WTC11 (cell line): ENCODE results near the gene KCNJ6. TPM values are rescaled to one million over a fixed set of nuclear protein-coding genes. Genes with fewer than 3 reads are reported as not detected.
A peak's percentile ranks its signal among the peaks of the same experiment; 100 is the strongest.

Experiments used
- ATF1 ChIP-seq: sonication (generic); formaldehyde crosslinking; IDR thresholded peaks from 2 replicates; pipeline ENCODE4 v1.8.1; 2023; ENCODE audit warnings: mild to moderate bottlenecking, moderate library complexity, missing genetic modification reagents
- CREB1 ChIP-seq: sonication (generic); formaldehyde crosslinking; IDR thresholded peaks from 2 replicates; pipeline ENCODE4 v1.8.0; 2023; ENCODE audit warnings: mild to moderate bottlenecking, missing genetic modification reagents
- CREM ChIP-seq: sonication (generic); formaldehyde crosslinking; IDR thresholded peaks from 2 replicates; pipeline ENCODE4 v1.8.1; 2022; ENCODE audit warnings: mild to moderate bottlenecking, missing genetic modification reagents, moderate library complexity
- ETV6 ChIP-seq: sonication (generic); formaldehyde crosslinking; IDR thresholded peaks from 2 replicates; pipeline ENCODE4 v1.8.1; 2022; ENCODE audit warnings: mild to moderate bottlenecking, missing genetic modification reagents
- FOXP1 ChIP-seq: sonication (generic); formaldehyde crosslinking; IDR thresholded peaks from 2 replicates; pipeline ENCODE4 v1.8.0; 2022; ENCODE audit warnings: missing genetic modification reagents, mild to moderate bottlenecking, moderate library complexity, borderline replicate concordance
- GABPB1 ChIP-seq: sonication (generic); formaldehyde crosslinking; IDR thresholded peaks from 2 replicates; pipeline ENCODE4 v1.8.1; 2023; ENCODE audit warnings: mild to moderate bottlenecking, missing genetic modification reagents
- GRHL2 ChIP-seq: fragments of 250-450 bp; sonication (Bioruptor Pico); IDR thresholded peaks from 2 replicates; pipeline ENCODE4 v1.8.0; 2022; ENCODE audit warnings: mild to moderate bottlenecking, moderate library complexity; ENCODE audit not compliant: insufficient replicate concordance, severe bottlenecking
- HMGA2 ChIP-seq: fragments of 250-450 bp; sonication (Bioruptor Pico); IDR thresholded peaks from 2 replicates; pipeline ENCODE4 v1.4.0; 2021; ENCODE audit warnings: mild to moderate bottlenecking, moderate library complexity
- IRF2 ChIP-seq: sonication (generic); formaldehyde crosslinking; IDR thresholded peaks from 2 replicates; pipeline ENCODE4 v1.8.0; 2022; ENCODE audit warnings: low read depth, missing genetic modification reagents, borderline replicate concordance
- KAT7 ChIP-seq: sonication (generic); formaldehyde crosslinking; IDR thresholded peaks from 2 replicates; pipeline ENCODE4 v1.8.1; 2023; ENCODE audit warnings: missing genetic modification reagents, mild to moderate bottlenecking, borderline replicate concordance
- MYBL2 ChIP-seq: sonication (generic); formaldehyde crosslinking; IDR thresholded peaks from 2 replicates; pipeline ENCODE4 v1.8.1; 2023; ENCODE audit warnings: mild to moderate bottlenecking, moderate library complexity, missing genetic modification reagents
- NFE2L1 ChIP-seq: sonication (generic); formaldehyde crosslinking; IDR thresholded peaks from 2 replicates; pipeline ENCODE4 v1.8.1; 2023; ENCODE audit warnings: missing genetic modification reagents
- NFYB ChIP-seq: sonication (generic); formaldehyde crosslinking; conservative IDR thresholded peaks from 2 replicates; pipeline ENCODE4 v1.8.0; 2022; ENCODE audit warnings: low read depth, missing genetic modification reagents
- RELA ChIP-seq: sonication (generic); formaldehyde crosslinking; IDR thresholded peaks from 2 replicates; pipeline ENCODE4 v1.8.1; 2022; ENCODE audit warnings: missing genetic modification reagents, mild to moderate bottlenecking, borderline replicate concordance
- RORB ChIP-seq: fragments of 250-450 bp; sonication (Bioruptor Pico); IDR thresholded peaks from 2 replicates; pipeline ENCODE4 v1.9.0; 2021; ENCODE audit warnings: mild to moderate bottlenecking
- TCF7 ChIP-seq: sonication (generic); formaldehyde crosslinking; IDR thresholded peaks from 2 replicates; pipeline ENCODE4 v1.8.0; 2022; ENCODE audit warnings: mild to moderate bottlenecking, low read depth, missing genetic modification reagents, moderate library complexity
- TEAD4 ChIP-seq: sonication (generic); formaldehyde crosslinking; IDR thresholded peaks from 2 replicates; pipeline ENCODE4 v1.8.0; 2022; ENCODE audit warnings: mild to moderate bottlenecking, missing genetic modification reagents
- ZBTB21 ChIP-seq: sonication (generic); formaldehyde crosslinking; IDR thresholded peaks from 2 replicates; pipeline ENCODE4 v1.8.1; 2023; ENCODE audit warnings: mild to moderate bottlenecking, missing genetic modification reagents, borderline replicate concordance
- ZNF219 ChIP-seq: sonication (generic); formaldehyde crosslinking; IDR thresholded peaks from 2 replicates; pipeline ENCODE4 v1.8.0; 2023; ENCODE audit warnings: missing genetic modification reagents, mild to moderate bottlenecking, borderline replicate concordance
- total RNA-seq: library from RNA; stranded (reverse); gene quantifications from 3 replicates; pipeline ENCODE4 v1.2.3, GENCODE V29; 2021
- TF ChIP-seq, protein P1 (sequence below): sonication (generic); formaldehyde crosslinking; IDR thresholded peaks from 2 replicates; pipeline ENCODE4 v1.8.1; 2022; ENCODE audit warnings: mild to moderate bottlenecking, moderate library complexity, missing genetic modification reagents
- TF ChIP-seq, protein P2 (sequence below): sonication (generic); formaldehyde crosslinking; IDR thresholded peaks from 2 replicates; pipeline ENCODE4 v1.8.0; 2023; ENCODE audit warnings: mild to moderate bottlenecking, missing genetic modification reagents
- TF ChIP-seq, protein P3 (sequence below): sonication (generic); formaldehyde crosslinking; IDR thresholded peaks from 2 replicates; pipeline ENCODE4 v1.8.0; 2022; ENCODE audit warnings: mild to moderate bottlenecking, missing genetic modification reagents
- TF ChIP-seq, protein P4 (sequence below): sonication (generic); formaldehyde crosslinking; IDR thresholded peaks from 2 replicates; pipeline ENCODE4 v1.8.0; 2023; ENCODE audit warnings: missing genetic modification reagents, mild to moderate bottlenecking, borderline replicate concordance
- TF ChIP-seq, protein P5 (sequence below): fragments of 250-450 bp; sonication (Bioruptor Pico); IDR thresholded peaks from 2 replicates; pipeline ENCODE4 v1.9.0; 2021; ENCODE audit warnings: mild to moderate bottlenecking
- TF ChIP-seq, protein P6 (sequence below): fragments of 250-450 bp; sonication (Bioruptor Pico); IDR thresholded peaks from 2 replicates; pipeline ENCODE4 v1.9.0; 2021; ENCODE audit warnings: mild to moderate bottlenecking
- TF ChIP-seq, protein P7 (sequence below): fragments of 250-450 bp; sonication (Bioruptor Pico); IDR thresholded peaks from 2 replicates; pipeline ENCODE4 v1.9.0; 2021; ENCODE audit warnings: moderate library complexity, mild to moderate bottlenecking, inconsistent platforms, borderline replicate concordance

Gene KCNJ6
- total RNA-seq, 1 experiment from 2014 or later, result 0.35 TPM

DNA sequence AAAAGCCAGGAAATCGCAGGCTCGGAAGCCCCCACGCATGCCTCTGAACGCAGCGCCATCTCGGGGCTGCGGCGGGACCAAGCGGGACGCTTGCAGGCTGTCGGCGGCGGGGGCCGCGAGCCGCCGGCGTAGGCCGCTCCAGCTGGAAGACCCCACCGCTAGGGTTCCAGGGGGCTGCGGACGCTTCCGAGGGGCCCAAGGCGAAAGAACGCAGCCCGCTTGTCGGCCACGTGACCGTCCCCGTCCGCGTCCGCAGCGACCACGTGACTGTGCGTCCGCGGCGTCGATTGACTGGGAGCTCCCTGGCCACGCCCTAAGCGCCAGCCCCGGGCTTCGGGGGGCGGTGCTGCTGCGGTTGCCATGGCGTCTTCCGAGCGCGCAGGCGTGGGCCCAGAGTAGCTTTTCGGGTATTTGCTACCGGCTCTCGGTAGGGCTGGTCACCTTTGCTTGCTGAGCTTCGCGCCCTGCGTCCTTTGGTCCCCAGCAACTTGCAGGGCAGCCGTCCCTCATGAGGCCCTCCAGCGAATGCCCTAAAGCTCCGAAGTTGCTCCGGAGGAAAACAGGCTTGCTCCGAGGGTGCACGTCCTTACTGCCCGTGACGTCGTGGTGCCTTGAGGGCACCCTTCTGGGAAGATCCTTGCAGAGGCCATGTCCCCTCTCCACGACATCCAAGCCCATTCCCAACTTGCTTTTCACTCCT, 352.5 kb downstream of the KCNJ6 start (continued):
- TF ChIP-seq ZNF219 (peak; percentile 28; the same call in 1 of the 2 replicates), RELA (CRISPR knock-in tag) (peak; percentile 71), TEAD4 (0 out of 2 replicates have a peak, but pooled peaks have one; percentile 61), ATF1 (CRISPR knock-in tag) (no peak), CREB1 (CRISPR knock-in tag) (peak; percentile 58; the same call in 1 of the 2 replicates), RORB (no peak), IRF2 (no peak), HMGA2 (no peak), MYBL2 (CRISPR knock-in tag) (peak; percentile 79; the same call in 1 of the 2 replicates), CREM (CRISPR knock-in tag) (no peak), KAT7 (no peak), TCF7 (CRISPR knock-in tag) (no peak; the same call in 1 of the 2 replicates), ETV6 (peak; percentile 94), GABPB1 (CRISPR knock-in tag) (no peak), NFE2L1 (CRISPR knock-in tag) (peak; percentile 65), FOXP1 (CRISPR knock-in tag) (peak; percentile 86), ZBTB21 (CRISPR knock-in tag) (no peak), GRHL2 (CRISPR knock-in tag) (no peak), NFYB (CRISPR knock-in tag) (no peak)
- TF ChIP-seq, protein P1, sequence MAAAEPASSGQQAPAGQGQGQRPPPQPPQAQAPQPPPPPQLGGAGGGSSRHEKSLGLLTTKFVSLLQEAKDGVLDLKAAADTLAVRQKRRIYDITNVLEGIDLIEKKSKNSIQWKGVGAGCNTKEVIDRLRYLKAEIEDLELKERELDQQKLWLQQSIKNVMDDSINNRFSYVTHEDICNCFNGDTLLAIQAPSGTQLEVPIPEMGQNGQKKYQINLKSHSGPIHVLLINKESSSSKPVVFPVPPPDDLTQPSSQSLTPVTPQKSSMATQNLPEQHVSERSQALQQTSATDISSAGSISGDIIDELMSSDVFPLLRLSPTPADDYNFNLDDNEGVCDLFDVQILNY (CRISPR knock-in tag), result peak; percentile 93
- TF ChIP-seq, protein P2, sequence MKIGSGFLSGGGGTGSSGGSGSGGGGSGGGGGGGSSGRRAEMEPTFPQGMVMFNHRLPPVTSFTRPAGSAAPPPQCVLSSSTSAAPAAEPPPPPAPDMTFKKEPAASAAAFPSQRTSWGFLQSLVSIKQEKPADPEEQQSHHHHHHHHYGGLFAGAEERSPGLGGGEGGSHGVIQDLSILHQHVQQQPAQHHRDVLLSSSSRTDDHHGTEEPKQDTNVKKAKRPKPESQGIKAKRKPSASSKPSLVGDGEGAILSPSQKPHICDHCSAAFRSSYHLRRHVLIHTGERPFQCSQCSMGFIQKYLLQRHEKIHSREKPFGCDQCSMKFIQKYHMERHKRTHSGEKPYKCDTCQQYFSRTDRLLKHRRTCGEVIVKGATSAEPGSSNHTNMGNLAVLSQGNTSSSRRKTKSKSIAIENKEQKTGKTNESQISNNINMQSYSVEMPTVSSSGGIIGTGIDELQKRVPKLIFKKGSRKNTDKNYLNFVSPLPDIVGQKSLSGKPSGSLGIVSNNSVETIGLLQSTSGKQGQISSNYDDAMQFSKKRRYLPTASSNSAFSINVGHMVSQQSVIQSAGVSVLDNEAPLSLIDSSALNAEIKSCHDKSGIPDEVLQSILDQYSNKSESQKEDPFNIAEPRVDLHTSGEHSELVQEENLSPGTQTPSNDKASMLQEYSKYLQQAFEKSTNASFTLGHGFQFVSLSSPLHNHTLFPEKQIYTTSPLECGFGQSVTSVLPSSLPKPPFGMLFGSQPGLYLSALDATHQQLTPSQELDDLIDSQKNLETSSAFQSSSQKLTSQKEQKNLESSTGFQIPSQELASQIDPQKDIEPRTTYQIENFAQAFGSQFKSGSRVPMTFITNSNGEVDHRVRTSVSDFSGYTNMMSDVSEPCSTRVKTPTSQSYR, result peak; percentile 77; the same call in 1 of the 2 replicates
- TF ChIP-seq, protein P3, sequence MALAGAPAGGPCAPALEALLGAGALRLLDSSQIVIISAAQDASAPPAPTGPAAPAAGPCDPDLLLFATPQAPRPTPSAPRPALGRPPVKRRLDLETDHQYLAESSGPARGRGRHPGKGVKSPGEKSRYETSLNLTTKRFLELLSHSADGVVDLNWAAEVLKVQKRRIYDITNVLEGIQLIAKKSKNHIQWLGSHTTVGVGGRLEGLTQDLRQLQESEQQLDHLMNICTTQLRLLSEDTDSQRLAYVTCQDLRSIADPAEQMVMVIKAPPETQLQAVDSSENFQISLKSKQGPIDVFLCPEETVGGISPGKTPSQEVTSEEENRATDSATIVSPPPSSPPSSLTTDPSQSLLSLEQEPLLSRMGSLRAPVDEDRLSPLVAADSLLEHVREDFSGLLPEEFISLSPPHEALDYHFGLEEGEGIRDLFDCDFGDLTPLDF (CRISPR knock-in tag), result peak; percentile 84
- TF ChIP-seq, protein P4, sequence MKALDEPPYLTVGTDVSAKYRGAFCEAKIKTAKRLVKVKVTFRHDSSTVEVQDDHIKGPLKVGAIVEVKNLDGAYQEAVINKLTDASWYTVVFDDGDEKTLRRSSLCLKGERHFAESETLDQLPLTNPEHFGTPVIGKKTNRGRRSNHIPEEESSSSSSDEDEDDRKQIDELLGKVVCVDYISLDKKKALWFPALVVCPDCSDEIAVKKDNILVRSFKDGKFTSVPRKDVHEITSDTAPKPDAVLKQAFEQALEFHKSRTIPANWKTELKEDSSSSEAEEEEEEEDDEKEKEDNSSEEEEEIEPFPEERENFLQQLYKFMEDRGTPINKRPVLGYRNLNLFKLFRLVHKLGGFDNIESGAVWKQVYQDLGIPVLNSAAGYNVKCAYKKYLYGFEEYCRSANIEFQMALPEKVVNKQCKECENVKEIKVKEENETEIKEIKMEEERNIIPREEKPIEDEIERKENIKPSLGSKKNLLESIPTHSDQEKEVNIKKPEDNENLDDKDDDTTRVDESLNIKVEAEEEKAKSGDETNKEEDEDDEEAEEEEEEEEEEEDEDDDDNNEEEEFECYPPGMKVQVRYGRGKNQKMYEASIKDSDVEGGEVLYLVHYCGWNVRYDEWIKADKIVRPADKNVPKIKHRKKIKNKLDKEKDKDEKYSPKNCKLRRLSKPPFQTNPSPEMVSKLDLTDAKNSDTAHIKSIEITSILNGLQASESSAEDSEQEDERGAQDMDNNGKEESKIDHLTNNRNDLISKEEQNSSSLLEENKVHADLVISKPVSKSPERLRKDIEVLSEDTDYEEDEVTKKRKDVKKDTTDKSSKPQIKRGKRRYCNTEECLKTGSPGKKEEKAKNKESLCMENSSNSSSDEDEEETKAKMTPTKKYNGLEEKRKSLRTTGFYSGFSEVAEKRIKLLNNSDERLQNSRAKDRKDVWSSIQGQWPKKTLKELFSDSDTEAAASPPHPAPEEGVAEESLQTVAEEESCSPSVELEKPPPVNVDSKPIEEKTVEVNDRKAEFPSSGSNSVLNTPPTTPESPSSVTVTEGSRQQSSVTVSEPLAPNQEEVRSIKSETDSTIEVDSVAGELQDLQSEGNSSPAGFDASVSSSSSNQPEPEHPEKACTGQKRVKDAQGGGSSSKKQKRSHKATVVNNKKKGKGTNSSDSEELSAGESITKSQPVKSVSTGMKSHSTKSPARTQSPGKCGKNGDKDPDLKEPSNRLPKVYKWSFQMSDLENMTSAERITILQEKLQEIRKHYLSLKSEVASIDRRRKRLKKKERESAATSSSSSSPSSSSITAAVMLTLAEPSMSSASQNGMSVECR, result peak; percentile 94
- TF ChIP-seq, protein P5, sequence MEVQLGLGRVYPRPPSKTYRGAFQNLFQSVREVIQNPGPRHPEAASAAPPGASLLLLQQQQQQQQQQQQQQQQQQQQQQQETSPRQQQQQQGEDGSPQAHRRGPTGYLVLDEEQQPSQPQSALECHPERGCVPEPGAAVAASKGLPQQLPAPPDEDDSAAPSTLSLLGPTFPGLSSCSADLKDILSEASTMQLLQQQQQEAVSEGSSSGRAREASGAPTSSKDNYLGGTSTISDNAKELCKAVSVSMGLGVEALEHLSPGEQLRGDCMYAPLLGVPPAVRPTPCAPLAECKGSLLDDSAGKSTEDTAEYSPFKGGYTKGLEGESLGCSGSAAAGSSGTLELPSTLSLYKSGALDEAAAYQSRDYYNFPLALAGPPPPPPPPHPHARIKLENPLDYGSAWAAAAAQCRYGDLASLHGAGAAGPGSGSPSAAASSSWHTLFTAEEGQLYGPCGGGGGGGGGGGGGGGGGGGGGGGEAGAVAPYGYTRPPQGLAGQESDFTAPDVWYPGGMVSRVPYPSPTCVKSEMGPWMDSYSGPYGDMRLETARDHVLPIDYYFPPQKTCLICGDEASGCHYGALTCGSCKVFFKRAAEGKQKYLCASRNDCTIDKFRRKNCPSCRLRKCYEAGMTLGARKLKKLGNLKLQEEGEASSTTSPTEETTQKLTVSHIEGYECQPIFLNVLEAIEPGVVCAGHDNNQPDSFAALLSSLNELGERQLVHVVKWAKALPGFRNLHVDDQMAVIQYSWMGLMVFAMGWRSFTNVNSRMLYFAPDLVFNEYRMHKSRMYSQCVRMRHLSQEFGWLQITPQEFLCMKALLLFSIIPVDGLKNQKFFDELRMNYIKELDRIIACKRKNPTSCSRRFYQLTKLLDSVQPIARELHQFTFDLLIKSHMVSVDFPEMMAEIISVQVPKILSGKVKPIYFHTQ, result no peak
- TF ChIP-seq, protein P6, sequence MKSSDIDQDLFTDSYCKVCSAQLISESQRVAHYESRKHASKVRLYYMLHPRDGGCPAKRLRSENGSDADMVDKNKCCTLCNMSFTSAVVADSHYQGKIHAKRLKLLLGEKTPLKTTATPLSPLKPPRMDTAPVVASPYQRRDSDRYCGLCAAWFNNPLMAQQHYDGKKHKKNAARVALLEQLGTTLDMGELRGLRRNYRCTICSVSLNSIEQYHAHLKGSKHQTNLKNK (CRISPR knock-in tag), result no peak
- TF ChIP-seq, protein P7, sequence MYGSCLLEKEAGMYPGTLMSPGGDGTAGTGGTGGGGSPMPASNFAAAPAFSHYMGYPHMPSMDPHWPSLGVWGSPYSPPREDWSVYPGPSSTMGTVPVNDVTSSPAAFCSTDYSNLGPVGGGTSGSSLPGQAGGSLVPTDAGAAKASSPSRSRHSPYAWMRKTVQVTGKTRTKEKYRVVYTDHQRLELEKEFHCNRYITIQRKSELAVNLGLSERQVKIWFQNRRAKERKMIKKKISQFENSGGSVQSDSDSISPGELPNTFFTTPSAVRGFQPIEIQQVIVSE, result no peak
